GM11168 (cell line): ENCODE measurements around the gene AFF2.

ENCODE experiments used
- in situ Hi-C: fragments of 300-500 bp; cut with MboI; formaldehyde crosslinking; loops from one replicate; pipeline ENCODE4 v1.12.0; 2022; ENCODE audit warnings: low sequenced_read_pairs; ENCODE audit not compliant: unreplicated experiment

AFF2 gene

GRCh38 chrX:148576396-148576795, 76.0 kb downstream of the AFF2 start:
- in situ Hi-C loops = no loop called here

- in situ Hi-C loops = no loop called here
Measured at GRCh38 chrX:148577741-148578140, 77.3 kb downstream of the AFF2 start.

- in situ Hi-C loops = no loop called here
Measured at GRCh38 chrX:148580016-148580415, 79.6 kb downstream of the AFF2 start.

GRCh38 chrX:148582353-148582752, 81.9 kb downstream of the AFF2 start:
- in situ Hi-C loops = no loop called here

GRCh38 chrX:148588649-148589310, 88.4 kb downstream of the AFF2 start:
- in situ Hi-C loops = no loop called here

GRCh38 chrX:148592595-148592994, 92.2 kb downstream of the AFF2 start:
- in situ Hi-C loops = no loop called here

GRCh38 chrX:148593146-148593545, 92.7 kb downstream of the AFF2 start:
- in situ Hi-C loops = no loop called here

- in situ Hi-C loops = no loop called here
Measured at GRCh38 chrX:148593987-148594386, 93.6 kb downstream of the AFF2 start.

GRCh38 chrX:148599404-148599803, 99.0 kb downstream of the AFF2 start:
- in situ Hi-C loops = no loop called here

GRCh38 chrX:148600131-148600530, 99.7 kb downstream of the AFF2 start:
- in situ Hi-C loops = no loop called here

- in situ Hi-C loops = no loop called here
Measured at GRCh38 chrX:148600581-148600980, 100.2 kb downstream of the AFF2 start.

GRCh38 chrX:148601034-148601433, 100.6 kb downstream of the AFF2 start:
- in situ Hi-C loops = no loop called here

GRCh38 chrX:148609515-148610327, 109.3 kb downstream of the AFF2 start:
- in situ Hi-C loops = no loop called here

- in situ Hi-C loops = no loop called here
Measured at GRCh38 chrX:148610328-148610698, 109.9 kb downstream of the AFF2 start.

- in situ Hi-C loops = no loop called here
Measured at GRCh38 chrX:148611993-148612392, 111.6 kb downstream of the AFF2 start.

- in situ Hi-C loops = no loop called here
Measured at GRCh38 chrX:148612431-148612830, 112.0 kb downstream of the AFF2 start.

- in situ Hi-C loops = no loop called here
Measured at GRCh38 chrX:148613636-148614035, 113.2 kb downstream of the AFF2 start.

- in situ Hi-C loops = no loop called here
Measured at GRCh38 chrX:148615491-148615890, 115.1 kb downstream of the AFF2 start.

GRCh38 chrX:148618470-148619445, 118.3 kb downstream of the AFF2 start:
- in situ Hi-C loops = no loop called here

- in situ Hi-C loops = no loop called here
Measured at GRCh38 chrX:148620023-148620422, 119.6 kb downstream of the AFF2 start.
